ENCODE measurements around the gene ZNF592. TPM values are rescaled to one million over a fixed set of nuclear protein-coding genes. Genes with fewer than 3 reads are reported as not detected.

Gene ZNF592
- total and polyA plus RNA-seq, 2 donors = 5.9 to 9.7 TPM

- H3K27me3 ChIP-seq (ENCODE audit: control insufficient read depth in 2 of 2, insufficient read depth in 1 of 2, low read length in 1 of 2) = no peaks in the 10 kb centered on the region
- no peak for DNase-seq (ENCODE audit: low read depth in 6 of 9, low spot score in 9 of 9)
- no peaks in the 10 kb centered on the region for H3K4me1 ChIP-seq (ENCODE audit: control insufficient read depth in 2 of 2, insufficient read depth in 2 of 2, low read length in 2 of 2)
- 97% methylated on average over 4 of the region's 4 CpGs for WGBS
- no peak overlapping the region for H3K27ac ChIP-seq (ENCODE audit: low read depth in 1 of 2, low read length in 1 of 2)
- H3K9me3 ChIP-seq (ENCODE audit: control insufficient read depth in 2 of 2, insufficient read depth in 1 of 2, low read length in 1 of 2) = no peaks in the 10 kb centered on the region
- H3K4me3 ChIP-seq (ENCODE audit: low read length in 2 of 2) = no peak overlapping the region
- peaks cover 36 to 62% of the 10 kb centered on the region in 2 donors for H3K36me3 ChIP-seq (ENCODE audit: control insufficient read depth in 2 of 2, insufficient read depth in 2 of 2, low read length in 1 of 2)
Observed at GRCh38 chr15:84794162-84794547, 45.8 kb downstream of the ZNF592 start.

GRCh38 chr15:84795186-84795585 lies 46.8 kb downstream of the ZNF592 start:
- no peaks in the 10 kb centered on the region for H3K27me3 ChIP-seq (ENCODE audit: control insufficient read depth in 2 of 2, insufficient read depth in 1 of 2, low read length in 1 of 2)
- 96% methylated on average over 3 of the region's 3 CpGs for WGBS
- H3K4me3 ChIP-seq (ENCODE audit: low read length in 2 of 2) = no peak overlapping the region
- peaks cover 44 to 71% of the 10 kb centered on the region in 2 donors for H3K36me3 ChIP-seq (ENCODE audit: control insufficient read depth in 2 of 2, insufficient read depth in 2 of 2, low read length in 1 of 2)
- no peak for DNase-seq (ENCODE audit: low read depth in 6 of 9, low spot score in 9 of 9)
- H3K27ac ChIP-seq (ENCODE audit: low read depth in 1 of 2, low read length in 1 of 2) = no peak overlapping the region
- no peaks in the 10 kb centered on the region for H3K9me3 ChIP-seq (ENCODE audit: control insufficient read depth in 2 of 2, insufficient read depth in 1 of 2, low read length in 1 of 2)
- no peaks in the 10 kb centered on the region for H3K4me1 ChIP-seq (ENCODE audit: control insufficient read depth in 2 of 2, insufficient read depth in 2 of 2, low read length in 2 of 2)

- Histone ChIP-seq H3K4me1 (ENCODE audit: control insufficient read depth in 2 of 2, insufficient read depth in 2 of 2, low read length in 2 of 2) (no peaks in the 10 kb centered on the region), H3K27ac (ENCODE audit: low read depth in 1 of 2, low read length in 1 of 2) (no peak overlapping the region), H3K9me3 (ENCODE audit: control insufficient read depth in 2 of 2, insufficient read depth in 1 of 2, low read length in 1 of 2) (no peaks in the 10 kb centered on the region), H3K4me3 (ENCODE audit: low read length in 2 of 2) (no peak overlapping the region), H3K27me3 (ENCODE audit: control insufficient read depth in 2 of 2, insufficient read depth in 1 of 2, low read length in 1 of 2) (no peaks in the 10 kb centered on the region), H3K36me3 (ENCODE audit: control insufficient read depth in 2 of 2, insufficient read depth in 2 of 2, low read length in 1 of 2) (peaks cover 57 to 68% of the 10 kb centered on the region in 2 donors)
- DNase-seq (ENCODE audit: low read depth in 6 of 9, low spot score in 9 of 9) = no peak
- WGBS = 99% methylated on average over 4 of the region's 4 CpGs
Observed at GRCh38 chr15:84797212-84797611, 48.8 kb downstream of the ZNF592 start.

- 98% methylated on average over 3 of the region's 3 CpGs for whole genome bisulfite sequencing
- H3K27ac ChIP-seq (ENCODE audit: low read depth in 1 of 2, low read length in 1 of 2) = no peak overlapping the region
Observed at GRCh38 chr15:84797801-84798200, 49.4 kb downstream of the ZNF592 start.

GRCh38 chr15:84798436-84798946 lies 50.1 kb downstream of the ZNF592 start:
- 98% methylated on average over 21 of the region's 21 CpGs for WGBS
- Histone ChIP-seq H3K27me3 (ENCODE audit: control insufficient read depth in 2 of 2, insufficient read depth in 1 of 2, low read length in 1 of 2) (no peaks in the 10 kb centered on the region), H3K9me3 (ENCODE audit: control insufficient read depth in 2 of 2, insufficient read depth in 1 of 2, low read length in 1 of 2) (no peaks in the 10 kb centered on the region), H3K4me3 (ENCODE audit: low read length in 2 of 2) (no peak overlapping the region), H3K36me3 (ENCODE audit: control insufficient read depth in 2 of 2, insufficient read depth in 2 of 2, low read length in 1 of 2) (peaks cover 65 to 72% of the 10 kb centered on the region in 2 donors), H3K27ac (ENCODE audit: low read depth in 1 of 2, low read length in 1 of 2) (no peak overlapping the region), H3K4me1 (ENCODE audit: control insufficient read depth in 2 of 2, insufficient read depth in 2 of 2, low read length in 2 of 2) (no peaks in the 10 kb centered on the region)
- DNase-seq (ENCODE audit: low read depth in 6 of 9, low spot score in 9 of 9) = no peak

More at GRCh38 chr15:84797801-84798200, 49.4 kb downstream of the ZNF592 start:
- no peak for DNase-seq (ENCODE audit: low read depth in 6 of 9, low spot score in 9 of 9)
- Histone ChIP-seq H3K27me3 (ENCODE audit: control insufficient read depth in 2 of 2, insufficient read depth in 1 of 2, low read length in 1 of 2) (no peaks in the 10 kb centered on the region), H3K4me3 (ENCODE audit: low read length in 2 of 2) (no peak overlapping the region), H3K4me1 (ENCODE audit: control insufficient read depth in 2 of 2, insufficient read depth in 2 of 2, low read length in 2 of 2) (no peaks in the 10 kb centered on the region), H3K9me3 (ENCODE audit: control insufficient read depth in 2 of 2, insufficient read depth in 1 of 2, low read length in 1 of 2) (no peaks in the 10 kb centered on the region), H3K36me3 (ENCODE audit: control insufficient read depth in 2 of 2, insufficient read depth in 2 of 2, low read length in 1 of 2) (peaks cover 62 to 69% of the 10 kb centered on the region in 2 donors)

GRCh38 chr15:84799511-84800187 lies 51.3 kb downstream of the ZNF592 start:
- Histone ChIP-seq H3K36me3 (ENCODE audit: control insufficient read depth in 2 of 2, insufficient read depth in 2 of 2, low read length in 1 of 2) (peaks cover 72 to 80% of the 10 kb centered on the region in 2 donors), H3K27me3 (ENCODE audit: control insufficient read depth in 2 of 2, insufficient read depth in 1 of 2, low read length in 1 of 2) (no peaks in the 10 kb centered on the region), H3K4me1 (ENCODE audit: control insufficient read depth in 2 of 2, insufficient read depth in 2 of 2, low read length in 2 of 2) (no peaks in the 10 kb centered on the region), H3K4me3 (ENCODE audit: low read length in 2 of 2) (no peak overlapping the region), H3K27ac (ENCODE audit: low read depth in 1 of 2, low read length in 1 of 2) (no peak overlapping the region), H3K9me3 (ENCODE audit: control insufficient read depth in 2 of 2, insufficient read depth in 1 of 2, low read length in 1 of 2) (no peaks in the 10 kb centered on the region)
- WGBS = 95% methylated on average over 10 of the region's 10 CpGs
- no peak for DNase-seq (ENCODE audit: low read depth in 6 of 9, low spot score in 9 of 9)

GRCh38 chr15:84800365-84800806 lies 52.0 kb downstream of the ZNF592 start:
- H3K4me3 ChIP-seq (ENCODE audit: low read length in 2 of 2) = no peak overlapping the region
- H3K9me3 ChIP-seq (ENCODE audit: control insufficient read depth in 2 of 2, insufficient read depth in 1 of 2, low read length in 1 of 2) = no peaks in the 10 kb centered on the region
- no peaks in the 10 kb centered on the region for H3K4me1 ChIP-seq (ENCODE audit: control insufficient read depth in 2 of 2, insufficient read depth in 2 of 2, low read length in 2 of 2)
- no peak overlapping the region for H3K27ac ChIP-seq (ENCODE audit: low read depth in 1 of 2, low read length in 1 of 2)
- no peak for DNase-seq (ENCODE audit: low read depth in 6 of 9, low spot score in 9 of 9)
- 93% methylated on average over 3 of the region's 3 CpGs for WGBS
- H3K36me3 ChIP-seq (ENCODE audit: control insufficient read depth in 2 of 2, insufficient read depth in 2 of 2, low read length in 1 of 2) = peaks cover 77 to 83% of the 10 kb centered on the region in 2 donors
- H3K27me3 ChIP-seq (ENCODE audit: control insufficient read depth in 2 of 2, insufficient read depth in 1 of 2, low read length in 1 of 2) = no peaks in the 10 kb centered on the region

- no peak for DNase-seq (ENCODE audit: low read depth in 6 of 9, low spot score in 9 of 9)
- no peaks in the 10 kb centered on the region for H3K4me1 ChIP-seq (ENCODE audit: control insufficient read depth in 2 of 2, insufficient read depth in 2 of 2, low read length in 2 of 2)
- no peaks in the 10 kb centered on the region for H3K27me3 ChIP-seq (ENCODE audit: control insufficient read depth in 2 of 2, insufficient read depth in 1 of 2, low read length in 1 of 2)
- H3K27ac ChIP-seq (ENCODE audit: low read depth in 1 of 2, low read length in 1 of 2) = no peak overlapping the region
- no peak overlapping the region for H3K4me3 ChIP-seq (ENCODE audit: low read length in 2 of 2)
- H3K9me3 ChIP-seq (ENCODE audit: control insufficient read depth in 2 of 2, insufficient read depth in 1 of 2, low read length in 1 of 2) = no peaks in the 10 kb centered on the region
- peaks cover 54% of the 10 kb centered on the region in 2 donors for H3K36me3 ChIP-seq (ENCODE audit: control insufficient read depth in 2 of 2, insufficient read depth in 2 of 2, low read length in 1 of 2)
- 98% methylated on average over 4 of the region's 4 CpGs for WGBS
Observed at GRCh38 chr15:84804005-84804900, 55.9 kb downstream of the ZNF592 start.

GRCh38 chr15:84805221-84805620 lies 56.8 kb downstream of the ZNF592 start:
- Histone ChIP-seq H3K27ac (ENCODE audit: low read depth in 1 of 2, low read length in 1 of 2) (peak overlapping the region in 1 of 2 donors; percentile 17), H3K4me3 (ENCODE audit: low read length in 2 of 2) (no peak overlapping the region), H3K36me3 (ENCODE audit: control insufficient read depth in 2 of 2, insufficient read depth in 2 of 2, low read length in 1 of 2) (peaks cover 44% of the 10 kb centered on the region in 2 donors), H3K4me1 (ENCODE audit: control insufficient read depth in 2 of 2, insufficient read depth in 2 of 2, low read length in 2 of 2) (no peaks in the 10 kb centered on the region), H3K9me3 (ENCODE audit: control insufficient read depth in 2 of 2, insufficient read depth in 1 of 2, low read length in 1 of 2) (no peaks in the 10 kb centered on the region), H3K27me3 (ENCODE audit: control insufficient read depth in 2 of 2, insufficient read depth in 1 of 2, low read length in 1 of 2) (no peaks in the 10 kb centered on the region)
- no peak for DNase-seq (ENCODE audit: low read depth in 6 of 9, low spot score in 9 of 9)
- 96% methylated on average over 1 of the region's 1 CpG for WGBS

Measured in thymus (tissue), 11 donors.